Pancreas (tissue), 10 donors: ENCODE results near the gene LIPT1. TPM values are rescaled to one million over a fixed set of nuclear protein-coding genes. Genes with fewer than 3 reads are reported as not detected.

Source experiments
- ATAC-seq, 4 donors: fragments of 200-7000 bp; cut with Tn5 transposase; one replicate each; pipeline versions ENCODE4 v1.8.0 to v1.9.1; 2020; ENCODE audit warnings: mild to moderate bottlenecking in 4 of 4, moderate library complexity in 4 of 4
- DNase-seq, 6 donors: peaks; one replicate each; pipeline ENCODE4 v3.0.0-alpha.2; 2020
- FAIRE-seq: peaks from 2 replicates; lab custom pipeline; 2012; peaks lifted over from hg19 to GRCh38; lab: Jason Lieb, UNC
- H3K27ac ChIP-seq, 4 donors: fragments of 200-600 bp; sonication (generic); 1 replicate in 3 of 4; 2 replicates in 1 of 4; pipeline versions ENCODE4 v1.5.0 to v1.8.0; 2020
- H3K27me3 ChIP-seq, 4 donors: fragments of 200-600 bp; one replicate each; pipeline ENCODE4 v1.8.0; 2021
- H3K36me3 ChIP-seq, 3 donors: fragments of 200-600 bp; sonication (generic) in 1 of 3; one replicate each; pipeline versions ENCODE4 v1.5.0 to v1.8.0; 2020 to 2021
- H3K4me1 ChIP-seq, 3 donors: fragments of 200-600 bp; one replicate each; pipeline ENCODE4 v1.8.0; 2021
- H3K4me3 ChIP-seq, 4 donors: fragments of 200-600 bp; sonication (generic) in 2 of 4; one replicate each; pipeline versions ENCODE4 v1.5.0 to v1.8.0; 2020 to 2021
- H3K9me3 ChIP-seq, 4 donors: fragments of 200-600 bp; one replicate each; pipeline ENCODE4 v1.8.0; 2021
- WGBS, 2 donors: extraction: QIAGEN DNeasy Blood & Tissue Kit; methylation state at CpG; one replicate each; pipeline ENCODE4 v1.1.7; 2013; 5-methylcytosine and 5-hydroxymethylcytosine counted together
- intact Hi-C, 3 donors: fragments of 100-400 bp; cut with DNase I; formaldehyde crosslinking; loops; one replicate each; pipeline versions ENCODE4 v1.11.1 to v1.14.2; 2022
- polyA plus RNA-seq, 2 donors: library from polyadenylated mRNA; stranded (reverse); fragments of 200-250 nt; gene quantifications; one replicate each; pipeline ENCODE4 v1.2.3, GENCODE V29; 2013
- total RNA-seq, 6 donors: library from RNA; stranded (reverse); fragmentation: NEBNext Ultra II Directional in 4 of 6; extraction: Animal tissue kit (Norgen Biotek cat#: 25700) in 4 of 6; gene quantifications; one replicate each; pipeline versions ENCODE4 v1.2.1 to v1.2.4, GENCODE V29; 2021 to 2023
- TF ChIP-seq, protein P1 (sequence below), 4 donors: fragments of 200-600 bp; sonication (generic) in 3 of 4; IDR thresholded peaks; one replicate each; pipeline versions ENCODE4 v1.5.0 to v1.8.0; 2021; ENCODE audit warnings: antibody characterized with exemption in 4 of 4
- donor health status: healthy with polysubstance abuse.
- donor health status: DM: no; HTN: no; CAD: no; lungs with moderate emphysema.
- donor health status: DM: no; HTN: no; CAD: no.
- donor health status: control.
- donor health status: control.
- donor health status: Bipolar disorder and iron deficiency.
- donor health status: DM: yes; HTN: yes; CAD: no.
- donor health status: DM: no; HTN: no; CAD: no.
- donor health status: DM: no; HTN: no; CAD: no.
- donor health status: DM: yes; HTN: yes; CAD: no.

LIPT1 gene
- total and polyA plus RNA-seq, 8 donors, result 3.1 to 10.5 (median 4.1) TPM

GRCh38 chr2:99171377-99172140, 16.8 kb downstream of the LIPT1 start:
- Histone ChIP-seq H3K9me3 (no peaks in the 10 kb centered on the region), H3K27me3 (no peaks in the 10 kb centered on the region), H3K4me3 (no peak overlapping the region), H3K36me3 (peaks cover 0 to 20% (median 7%) of the 10 kb centered on the region in 3 donors), H3K4me1 (no peaks in the 10 kb centered on the region), H3K27ac (no peak overlapping the region)
- ATAC-seq (no peak), DNase-seq (no peak), FAIRE-seq (no peak)
- 94% methylated on average over 8 of the region's 8 CpGs for WGBS, 2 donors
- TF ChIP-seq, protein P1, sequence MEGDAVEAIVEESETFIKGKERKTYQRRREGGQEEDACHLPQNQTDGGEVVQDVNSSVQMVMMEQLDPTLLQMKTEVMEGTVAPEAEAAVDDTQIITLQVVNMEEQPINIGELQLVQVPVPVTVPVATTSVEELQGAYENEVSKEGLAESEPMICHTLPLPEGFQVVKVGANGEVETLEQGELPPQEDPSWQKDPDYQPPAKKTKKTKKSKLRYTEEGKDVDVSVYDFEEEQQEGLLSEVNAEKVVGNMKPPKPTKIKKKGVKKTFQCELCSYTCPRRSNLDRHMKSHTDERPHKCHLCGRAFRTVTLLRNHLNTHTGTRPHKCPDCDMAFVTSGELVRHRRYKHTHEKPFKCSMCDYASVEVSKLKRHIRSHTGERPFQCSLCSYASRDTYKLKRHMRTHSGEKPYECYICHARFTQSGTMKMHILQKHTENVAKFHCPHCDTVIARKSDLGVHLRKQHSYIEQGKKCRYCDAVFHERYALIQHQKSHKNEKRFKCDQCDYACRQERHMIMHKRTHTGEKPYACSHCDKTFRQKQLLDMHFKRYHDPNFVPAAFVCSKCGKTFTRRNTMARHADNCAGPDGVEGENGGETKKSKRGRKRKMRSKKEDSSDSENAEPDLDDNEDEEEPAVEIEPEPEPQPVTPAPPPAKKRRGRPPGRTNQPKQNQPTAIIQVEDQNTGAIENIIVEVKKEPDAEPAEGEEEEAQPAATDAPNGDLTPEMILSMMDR (IDR thresholded peaks at IDR 0.05), result no peak
- intact Hi-C loops, result no loop called here

- TF ChIP-seq, protein P1 (IDR thresholded peaks at IDR 0.05), result no peak
- Histone ChIP-seq H3K27me3 (no peaks in the 10 kb centered on the region), H3K27ac (peak within 1 kb of the TSS in 3 of 4 donors; percentile 24 to 80 (median 65)), H3K9me3 (no peaks in the 10 kb centered on the region), H3K4me1 (peaks cover 4 to 26% (median 11%) of the 10 kb centered on the region in 3 donors), H3K4me3 (peak within 1 kb of the TSS; percentile 38 to 89 (median 64)), H3K36me3 (no peaks in the 10 kb centered on the region)
- WGBS, 2 donors, result 0 to 1% methylated on average over 39 of the region's 39 CpGs
- FAIRE-seq (no peak), ATAC-seq (peak; percentile 98 to 100 (median 99)), DNase-seq (peak; percentile 85 to 94 (median 90))
- intact Hi-C loops, result no loop called here
These were observed 26.2 kb downstream of the LIPT1 start, which contains the start of the genes MITD1 and MRPL30 for GRCh38 chr2:99180755-99181623. Gene MITD1, minus strand, starts transcription at chr2:99181058. Its CDS starts 77 bp downstream, at chr2:99180981. Gene MRPL30, plus strand, starts transcription at chr2:99181184. Its CDS starts 5,020 bp downstream, at chr2:99186204.

- TF ChIP-seq, protein P1 (IDR thresholded peaks at IDR 0.05), result no peak
- FAIRE-seq (no peak), ATAC-seq (no peak), DNase-seq (no peak)
- H3K27ac ChIP-seq, result no peak overlapping the region
- intact Hi-C loops, result no loop called here
- H3K4me1 ChIP-seq, result peaks cover 4 to 26% (median 11%) of the 10 kb centered on the region in 3 donors
- 0 to 1% methylated on average over 4 of the region's 4 CpGs for WGBS, 2 donors
- no peaks in the 10 kb centered on the region for H3K27me3 ChIP-seq
- peak overlapping the region; percentile 38 to 89 (median 64) for H3K4me3 ChIP-seq
- no peaks in the 10 kb centered on the region for H3K36me3 ChIP-seq
- no peaks in the 10 kb centered on the region for H3K9me3 ChIP-seq
These were observed 26.8 kb downstream of the LIPT1 start for GRCh38 chr2:99181624-99182000.

- Histone ChIP-seq H3K9me3 (no peaks in the 10 kb centered on the region), H3K36me3 (no peaks in the 10 kb centered on the region), H3K4me1 (peaks cover 4 to 26% (median 11%) of the 10 kb centered on the region in 3 donors), H3K27me3 (no peaks in the 10 kb centered on the region), H3K27ac (no peak overlapping the region), H3K4me3 (no peak overlapping the region)
- ATAC-seq (no peak), DNase-seq (no peak), FAIRE-seq (no peak)
- intact Hi-C loops, result no loop called here
- 93% methylated on average over 3 of the region's 3 CpGs for WGBS, 2 donors
- TF ChIP-seq, protein P1 (IDR thresholded peaks at IDR 0.05), result no peak
These were observed 28.3 kb downstream of the LIPT1 start for GRCh38 chr2:99183025-99183424.
